Loucy (cell line): ENCODE measurements around the gene CP.

Experiments used
- EZH2phosphoT487 ChIP-seq: fragments of 200-600 bp; IDR thresholded peaks from 2 replicates; pipeline ENCODE4 v1.6.1; 2018; ENCODE audit warnings: antibody characterized with exemption, mild to moderate bottlenecking, moderate library complexity, borderline replicate concordance
- TF ChIP-seq, protein P1 (sequence below): fragments of 200-600 bp; sonication (generic); conservative IDR thresholded peaks from 2 replicates; pipeline ENCODE4 v1.5.1; 2014; ENCODE audit warnings: mild to moderate bottlenecking, antibody characterized with exemption, low read length

DNA sequence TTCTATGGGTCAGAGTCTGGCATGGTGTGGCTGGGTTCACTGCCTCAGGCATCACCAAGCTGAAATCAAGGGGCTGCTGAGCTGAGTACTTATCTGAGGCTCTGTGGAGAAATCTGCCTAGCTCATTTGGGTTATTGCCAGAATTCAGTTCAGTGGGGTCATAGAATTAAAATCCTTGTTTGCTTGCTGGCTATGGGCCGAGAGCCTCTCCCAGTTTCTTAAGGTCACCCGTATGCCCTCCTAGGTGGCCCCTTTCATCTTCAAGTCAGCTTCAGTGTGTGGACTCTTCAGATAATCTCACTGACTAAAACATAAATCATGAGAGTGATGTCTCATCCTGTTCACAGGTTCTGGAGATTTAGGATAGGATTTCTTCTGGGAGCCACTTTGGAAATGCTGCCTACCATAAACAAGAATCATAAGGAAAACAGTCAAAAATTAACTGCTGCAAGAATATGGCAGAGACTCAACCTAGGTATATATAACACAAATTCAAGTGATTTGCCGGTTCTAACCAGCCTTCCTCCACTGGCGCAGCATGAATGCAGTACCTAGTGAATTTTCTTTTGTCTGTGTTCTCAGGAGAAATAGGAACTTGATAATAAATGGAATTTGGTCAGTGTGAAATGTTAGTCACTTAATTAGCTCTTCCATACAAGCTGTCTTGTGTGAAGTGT lies 5.3 kb downstream of the CP start:
- TF ChIP-seq, protein P1, sequence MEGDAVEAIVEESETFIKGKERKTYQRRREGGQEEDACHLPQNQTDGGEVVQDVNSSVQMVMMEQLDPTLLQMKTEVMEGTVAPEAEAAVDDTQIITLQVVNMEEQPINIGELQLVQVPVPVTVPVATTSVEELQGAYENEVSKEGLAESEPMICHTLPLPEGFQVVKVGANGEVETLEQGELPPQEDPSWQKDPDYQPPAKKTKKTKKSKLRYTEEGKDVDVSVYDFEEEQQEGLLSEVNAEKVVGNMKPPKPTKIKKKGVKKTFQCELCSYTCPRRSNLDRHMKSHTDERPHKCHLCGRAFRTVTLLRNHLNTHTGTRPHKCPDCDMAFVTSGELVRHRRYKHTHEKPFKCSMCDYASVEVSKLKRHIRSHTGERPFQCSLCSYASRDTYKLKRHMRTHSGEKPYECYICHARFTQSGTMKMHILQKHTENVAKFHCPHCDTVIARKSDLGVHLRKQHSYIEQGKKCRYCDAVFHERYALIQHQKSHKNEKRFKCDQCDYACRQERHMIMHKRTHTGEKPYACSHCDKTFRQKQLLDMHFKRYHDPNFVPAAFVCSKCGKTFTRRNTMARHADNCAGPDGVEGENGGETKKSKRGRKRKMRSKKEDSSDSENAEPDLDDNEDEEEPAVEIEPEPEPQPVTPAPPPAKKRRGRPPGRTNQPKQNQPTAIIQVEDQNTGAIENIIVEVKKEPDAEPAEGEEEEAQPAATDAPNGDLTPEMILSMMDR: no peak
- TF ChIP-seq EZH2phosphoT487: no peak
